ENCODE measurements around the gene AURKAIP1. TPM values are rescaled to one million over a fixed set of nuclear protein-coding genes. Genes with fewer than 3 reads are reported as not detected.

The AURKAIP1 gene
- total and polyA plus RNA-seq, 2 of the 13 experiments (the other 11 are each of a cell fraction or from before 2014, with no cell fraction given), result 69.5 to 175 TPM

DNA sequence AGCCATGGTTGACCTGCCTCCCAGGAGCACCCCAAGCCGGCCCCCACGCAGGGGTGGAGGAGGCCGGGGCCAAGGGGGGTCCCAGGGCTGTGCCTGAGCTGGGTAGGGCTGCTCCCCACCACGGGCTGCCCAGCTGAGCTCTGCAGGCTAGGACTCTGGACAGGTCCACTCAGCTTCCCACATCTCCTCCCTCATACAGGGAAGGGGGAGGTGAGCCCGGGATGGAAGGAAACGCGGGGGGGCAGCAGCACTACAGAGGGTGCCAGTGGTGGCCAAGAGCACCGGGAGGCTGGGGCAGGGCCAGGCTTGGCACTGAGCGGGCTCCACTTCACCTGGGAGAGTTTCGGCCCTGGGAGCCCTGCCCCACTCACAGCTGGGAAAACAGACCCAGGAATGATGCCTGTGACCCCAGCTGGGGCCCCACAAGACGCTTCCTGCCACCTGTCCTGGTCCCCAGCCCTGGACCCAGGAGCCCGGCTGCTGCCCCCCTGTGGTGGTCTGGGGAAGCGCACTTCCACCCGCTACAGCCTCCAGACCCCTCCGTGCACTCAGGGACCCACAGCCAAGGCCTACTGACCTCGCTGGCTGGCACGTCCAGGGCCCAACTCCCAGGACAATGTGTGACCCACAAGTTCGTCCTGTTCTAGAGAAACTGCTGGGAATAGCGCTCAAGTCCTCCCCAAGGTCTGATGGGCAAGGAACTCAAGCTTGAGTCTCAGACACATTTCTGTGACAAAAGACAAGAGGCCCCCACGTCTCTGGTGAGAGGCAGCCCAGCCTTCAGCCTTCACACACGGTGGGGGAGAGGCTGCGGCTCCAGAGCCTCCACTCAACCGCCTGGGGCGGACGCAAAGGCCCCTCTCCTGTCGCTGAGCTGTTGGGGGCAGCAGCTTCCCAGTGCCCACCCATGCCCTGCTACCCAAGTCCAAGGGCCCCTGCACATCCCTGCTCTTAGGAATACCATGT is 3.0 kb downstream of the AURKAIP1 start:
- CTCF ChIA-PET (ENCODE audit: low intra/inter-chr PET ratio, low total read pairs), result interaction anchor here (1.8 to 1.9 kb wide), 2 partner anchors 23 to 27 kb away, joined by 11 to 13 read pairs; partner anchors contain the start of gene DVL1
- no peaks in the 10 kb centered on the region for H3K9me3 ChIP-seq (ENCODE audit: low read length)
- peaks cover 0 to 3% of the 10 kb centered on the region in 2 experiments; a peak in 1 of 5 replicates for H3K36me3 ChIP-seq (replicated peaks in 1 of 2; ENCODE audit: control insufficient read depth in 1 of 2, insufficient read depth in 2 of 2, low read length in 2 of 2)
- 0 out of 2 replicates have a peak overlapping the region, but pooled peaks have one; percentile 32 for H3K9ac ChIP-seq (ENCODE audit: insufficient read depth, low read depth, low read length)
- in situ Hi-C loops (cut with HindIII; ENCODE audit: extremely low pct_ligation_motif_present, low pct_unique_long_range_greater_than_20kb) (no loop called here), intact Hi-C loops (cut with micrococcal nuclease; ENCODE audit: unreplicated experiment) (loop anchor here (1.0 kb wide), 1 partner anchor 25 kb away; no protein-coding TSS in a partner anchor)
- H2AFZ ChIP-seq (ENCODE audit: low read length), result no peak overlapping the region
- no peaks in the 10 kb centered on the region; a peak in 1 of 5 replicates for H3K27me3 ChIP-seq (ENCODE audit: control insufficient read depth in 1 of 2, insufficient read depth in 2 of 2, low read length in 2 of 2)
- H3K4me3 ChIP-seq (replicated peaks in 1 of 3; ENCODE audit: insufficient read depth in 1 of 3, low read depth in 2 of 3, low read length in 3 of 3), result no peak overlapping the region
- no peak overlapping the region for H3K27ac ChIP-seq (ENCODE audit: extremely low read length, insufficient read depth, low read length)
- H3K4me1 ChIP-seq (ENCODE audit: insufficient read depth, low read length), result peaks cover 36% of the 10 kb centered on the region
- BruUV-seq (replicated peaks), result no TSS peak
- no peaks in the 10 kb centered on the region for H4K20me1 ChIP-seq (ENCODE audit: insufficient read depth, low read length)
- no peak for FAIRE-seq
- H3K4me2 ChIP-seq (ENCODE audit: low read depth, low read length), result 0 out of 2 replicates have a peak overlapping the region, but pooled peaks have one; percentile 11
- POLR2A ChIA-PET, result interaction anchor here (1.2 to 3.0 kb wide), 9 partner anchors 10 to 62 kb away, joined by 3 to 17 read pairs (median 6); partner anchors contain the start of gene CCNL2
- peak; percentile 65 for ATAC-seq
- WGBS (ENCODE audit: low lambda C conversion rate), result 92% methylated on average over 4 of the region's 26 CpGs
- peaks cover 19% of the 10 kb centered on the region for H3K79me2 ChIP-seq (ENCODE audit: insufficient read depth, low read length)
- DNase-seq (ENCODE audit: low spot score), result peak; percentile 47
- TF ChIP-seq ZEB1 (IDR thresholded peaks at IDR 0.05; ENCODE audit: insufficient replicate concordance, low read depth) (no peak), ZNF678 (CRISPR knock-in tag; IDR thresholded peaks at IDR 0.05) (no peak), TGIF2 (CRISPR knock-in tag; IDR thresholded peaks at IDR 0.05) (no peak), KLF16 (CRISPR knock-in tag; IDR thresholded peaks at IDR 0.05) (0 out of 4 replicates have a peak, but pooled peaks of 1 of the 2 experiments have one; percentile 30)
- TF ChIP-seq, protein P1, sequence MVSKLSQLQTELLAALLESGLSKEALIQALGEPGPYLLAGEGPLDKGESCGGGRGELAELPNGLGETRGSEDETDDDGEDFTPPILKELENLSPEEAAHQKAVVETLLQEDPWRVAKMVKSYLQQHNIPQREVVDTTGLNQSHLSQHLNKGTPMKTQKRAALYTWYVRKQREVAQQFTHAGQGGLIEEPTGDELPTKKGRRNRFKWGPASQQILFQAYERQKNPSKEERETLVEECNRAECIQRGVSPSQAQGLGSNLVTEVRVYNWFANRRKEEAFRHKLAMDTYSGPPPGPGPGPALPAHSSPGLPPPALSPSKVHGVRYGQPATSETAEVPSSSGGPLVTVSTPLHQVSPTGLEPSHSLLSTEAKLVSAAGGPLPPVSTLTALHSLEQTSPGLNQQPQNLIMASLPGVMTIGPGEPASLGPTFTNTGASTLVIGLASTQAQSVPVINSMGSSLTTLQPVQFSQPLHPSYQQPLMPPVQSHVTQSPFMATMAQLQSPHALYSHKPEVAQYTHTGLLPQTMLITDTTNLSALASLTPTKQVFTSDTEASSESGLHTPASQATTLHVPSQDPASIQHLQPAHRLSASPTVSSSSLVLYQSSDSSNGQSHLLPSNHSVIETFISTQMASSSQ (IDR thresholded peaks at IDR 0.05; ENCODE audit: low read depth), result no peak
- TF ChIP-seq, protein P1 (CRISPR knock-in tag; IDR thresholded peaks at IDR 0.05; ENCODE audit: borderline replicate concordance), result no peak
- TF ChIP-seq, protein P2, sequence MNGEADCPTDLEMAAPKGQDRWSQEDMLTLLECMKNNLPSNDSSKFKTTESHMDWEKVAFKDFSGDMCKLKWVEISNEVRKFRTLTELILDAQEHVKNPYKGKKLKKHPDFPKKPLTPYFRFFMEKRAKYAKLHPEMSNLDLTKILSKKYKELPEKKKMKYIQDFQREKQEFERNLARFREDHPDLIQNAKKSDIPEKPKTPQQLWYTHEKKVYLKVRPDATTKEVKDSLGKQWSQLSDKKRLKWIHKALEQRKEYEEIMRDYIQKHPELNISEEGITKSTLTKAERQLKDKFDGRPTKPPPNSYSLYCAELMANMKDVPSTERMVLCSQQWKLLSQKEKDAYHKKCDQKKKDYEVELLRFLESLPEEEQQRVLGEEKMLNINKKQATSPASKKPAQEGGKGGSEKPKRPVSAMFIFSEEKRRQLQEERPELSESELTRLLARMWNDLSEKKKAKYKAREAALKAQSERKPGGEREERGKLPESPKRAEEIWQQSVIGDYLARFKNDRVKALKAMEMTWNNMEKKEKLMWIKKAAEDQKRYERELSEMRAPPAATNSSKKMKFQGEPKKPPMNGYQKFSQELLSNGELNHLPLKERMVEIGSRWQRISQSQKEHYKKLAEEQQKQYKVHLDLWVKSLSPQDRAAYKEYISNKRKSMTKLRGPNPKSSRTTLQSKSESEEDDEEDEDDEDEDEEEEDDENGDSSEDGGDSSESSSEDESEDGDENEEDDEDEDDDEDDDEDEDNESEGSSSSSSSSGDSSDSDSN (CRISPR knock-in tag; IDR thresholded peaks at IDR 0.05), result peak; percentile 26; the same call in 1 of the 2 replicates
- TF ChIP-seq, protein P3, sequence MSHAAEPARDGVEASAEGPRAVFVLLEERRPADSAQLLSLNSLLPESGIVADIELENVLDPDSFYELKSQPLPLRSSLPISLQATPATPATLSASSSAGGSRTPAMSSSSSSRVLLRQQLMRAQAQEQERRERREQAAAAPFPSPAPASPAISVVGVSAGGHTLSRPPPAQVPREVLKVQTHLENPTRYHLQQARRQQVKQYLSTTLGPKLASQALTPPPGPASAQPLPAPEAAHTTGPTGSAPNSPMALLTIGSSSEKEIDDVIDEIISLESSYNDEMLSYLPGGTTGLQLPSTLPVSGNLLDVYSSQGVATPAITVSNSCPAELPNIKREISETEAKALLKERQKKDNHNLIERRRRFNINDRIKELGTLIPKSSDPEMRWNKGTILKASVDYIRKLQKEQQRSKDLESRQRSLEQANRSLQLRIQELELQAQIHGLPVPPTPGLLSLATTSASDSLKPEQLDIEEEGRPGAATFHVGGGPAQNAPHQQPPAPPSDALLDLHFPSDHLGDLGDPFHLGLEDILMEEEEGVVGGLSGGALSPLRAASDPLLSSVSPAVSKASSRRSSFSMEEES (CRISPR knock-in tag; IDR thresholded peaks at IDR 0.05), result no peak
- TF ChIP-seq, protein P4, sequence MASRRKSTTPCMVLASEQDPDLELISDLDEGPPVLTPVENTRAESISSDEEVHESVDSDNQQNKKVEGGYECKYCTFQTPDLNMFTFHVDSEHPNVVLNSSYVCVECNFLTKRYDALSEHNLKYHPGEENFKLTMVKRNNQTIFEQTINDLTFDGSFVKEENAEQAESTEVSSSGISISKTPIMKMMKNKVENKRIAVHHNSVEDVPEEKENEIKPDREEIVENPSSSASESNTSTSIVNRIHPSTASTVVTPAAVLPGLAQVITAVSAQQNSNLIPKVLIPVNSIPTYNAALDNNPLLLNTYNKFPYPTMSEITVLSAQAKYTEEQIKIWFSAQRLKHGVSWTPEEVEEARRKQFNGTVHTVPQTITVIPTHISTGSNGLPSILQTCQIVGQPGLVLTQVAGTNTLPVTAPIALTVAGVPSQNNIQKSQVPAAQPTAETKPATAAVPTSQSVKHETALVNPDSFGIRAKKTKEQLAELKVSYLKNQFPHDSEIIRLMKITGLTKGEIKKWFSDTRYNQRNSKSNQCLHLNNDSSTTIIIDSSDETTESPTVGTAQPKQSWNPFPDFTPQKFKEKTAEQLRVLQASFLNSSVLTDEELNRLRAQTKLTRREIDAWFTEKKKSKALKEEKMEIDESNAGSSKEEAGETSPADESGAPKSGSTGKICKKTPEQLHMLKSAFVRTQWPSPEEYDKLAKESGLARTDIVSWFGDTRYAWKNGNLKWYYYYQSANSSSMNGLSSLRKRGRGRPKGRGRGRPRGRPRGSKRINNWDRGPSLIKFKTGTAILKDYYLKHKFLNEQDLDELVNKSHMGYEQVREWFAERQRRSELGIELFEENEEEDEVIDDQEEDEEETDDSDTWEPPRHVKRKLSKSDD (CRISPR knock-in tag; IDR thresholded peaks at IDR 0.05; ENCODE audit: low read depth), result no peak
